Progenitor cell of endocrine pancreas (in vitro differentiated cells): ENCODE data around the gene EPHB3. TPM values are rescaled to one million over a fixed set of nuclear protein-coding genes. Genes with fewer than 3 reads are reported as not detected.

Source experiments
- DNase-seq: peaks from one replicate; pipeline ENCODE4 v3.0.0; 2021; ENCODE audit warnings: low spot score; ENCODE audit not compliant: unreplicated experiment
- H3K27ac Mint-ChIP-seq: 2 replicates; pipeline ENCODE4 v1.8.0; 2021; ENCODE audit warnings: mild to moderate bottlenecking, moderate library complexity, mixed read lengths
- H3K27me3 Mint-ChIP-seq: 2 replicates; pipeline ENCODE4 v1.8.0; 2021; ENCODE audit warnings: mixed read lengths
- H3K36me3 Mint-ChIP-seq: 2 replicates; pipeline ENCODE4 v1.8.0; 2022; ENCODE audit warnings: mixed read lengths; ENCODE audit not compliant: insufficient read depth
- H3K4me1 Mint-ChIP-seq: 2 replicates; pipeline ENCODE4 v1.8.0; 2021; ENCODE audit warnings: low read depth, mixed read lengths
- H3K4me3 Mint-ChIP-seq: 2 replicates; pipeline ENCODE4 v1.8.0; 2021; ENCODE audit warnings: low read depth, mild to moderate bottlenecking, moderate library complexity, mixed read lengths
- H3K9me3 Mint-ChIP-seq: 2 replicates; pipeline ENCODE4 v1.8.0; 2021; ENCODE audit warnings: low read depth, mixed read lengths
- CTCF ChIP-seq: fragments of 200-600 bp; sonication (generic); IDR thresholded peaks from one replicate; pipeline ENCODE4 v1.5.0; 2021; ENCODE audit warnings: antibody characterized with exemption, mild to moderate bottlenecking; ENCODE audit not compliant: unreplicated experiment
- total RNA-seq: library from RNA; stranded (reverse); gene quantifications from 2 replicates; pipeline ENCODE4 v1.2.1, GENCODE V29; 2021

Gene EPHB3
- total RNA-seq, 1 donor from 2014 or later: 11.7 TPM

DNA sequence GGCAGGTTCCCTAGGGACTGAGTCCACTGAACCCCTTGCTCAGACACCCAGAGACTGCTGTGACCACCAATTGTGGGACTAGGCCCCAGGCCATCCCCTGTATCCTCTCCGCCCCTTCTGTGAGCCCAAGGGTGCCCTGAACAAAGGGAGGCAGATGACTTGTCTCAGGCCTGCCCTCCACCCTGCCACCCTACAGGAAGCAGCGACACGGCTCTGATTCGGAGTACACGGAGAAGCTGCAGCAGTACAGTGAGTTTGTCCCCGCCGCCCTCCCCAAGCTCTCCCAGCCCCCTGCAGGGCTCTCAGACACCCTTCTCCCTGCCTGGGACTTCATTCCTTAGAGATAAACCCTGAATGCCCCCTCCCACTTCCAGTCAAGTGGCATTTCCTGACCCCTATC lies 16.6 kb downstream of the EPHB3 start:
- H3K4me1 Mint-ChIP-seq: peaks cover 31% of the 10 kb centered on the region
- H3K9me3 Mint-ChIP-seq: no peaks in the 10 kb centered on the region
- no peak for TF ChIP-seq CTCF
- DNase-seq: no peak
- peaks cover 12% of the 10 kb centered on the region for H3K36me3 Mint-ChIP-seq
- no peak overlapping the region for H3K4me3 Mint-ChIP-seq
- peaks cover 6% of the 10 kb centered on the region for H3K27me3 Mint-ChIP-seq
- H3K27ac Mint-ChIP-seq: peak overlapping the region; percentile 23

DNA sequence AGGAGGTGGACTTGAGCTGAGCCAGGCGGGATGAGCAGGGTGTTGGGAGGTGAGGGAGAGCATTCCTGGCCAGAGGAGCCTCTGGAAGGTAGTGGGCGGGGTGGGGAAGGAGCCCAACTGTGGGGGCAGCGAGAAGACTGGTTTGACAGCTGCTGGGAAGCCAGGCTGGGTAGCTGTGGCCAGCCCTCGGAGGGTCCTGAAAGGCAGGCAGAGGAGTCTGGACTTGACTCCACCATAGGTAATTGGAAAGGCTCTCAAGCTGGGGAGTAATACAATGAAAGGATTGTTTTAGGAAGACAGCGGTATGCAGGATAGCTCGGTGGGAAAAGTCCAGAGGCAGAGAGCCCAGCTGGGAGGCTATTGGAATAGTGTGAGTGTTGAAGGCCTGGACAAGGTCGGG lies 17.2 kb downstream of the EPHB3 start:
- Mint-ChIP-seq H3K9me3 (no peaks in the 10 kb centered on the region), H3K27ac (peak overlapping the region; percentile 23), H3K4me3 (no peak overlapping the region), H3K4me1 (peaks cover 31% of the 10 kb centered on the region), H3K36me3 (peaks cover 12% of the 10 kb centered on the region), H3K27me3 (peaks cover 6% of the 10 kb centered on the region)
- no peak for TF ChIP-seq CTCF
- no peak for DNase-seq

DNA sequence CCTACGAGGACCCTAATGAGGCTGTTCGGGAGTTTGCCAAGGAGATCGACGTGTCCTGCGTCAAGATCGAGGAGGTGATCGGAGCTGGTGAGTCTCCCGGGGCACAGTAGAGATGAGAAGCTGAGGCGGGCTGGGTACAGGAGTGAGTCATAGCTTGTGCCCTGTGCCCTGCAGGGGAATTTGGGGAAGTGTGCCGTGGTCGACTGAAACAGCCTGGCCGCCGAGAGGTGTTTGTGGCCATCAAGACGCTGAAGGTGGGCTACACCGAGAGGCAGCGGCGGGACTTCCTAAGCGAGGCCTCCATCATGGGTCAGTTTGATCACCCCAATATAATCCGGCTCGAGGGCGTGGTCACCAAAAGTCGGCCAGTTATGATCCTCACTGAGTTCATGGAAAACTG lies 17.9 kb downstream of the EPHB3 start:
- no peak for DNase-seq
- no peak overlapping the region for H3K4me3 Mint-ChIP-seq
- peaks cover 12% of the 10 kb centered on the region for H3K36me3 Mint-ChIP-seq
- H3K27me3 Mint-ChIP-seq: peaks cover 10% of the 10 kb centered on the region
- TF ChIP-seq CTCF: no peak
- H3K9me3 Mint-ChIP-seq: no peaks in the 10 kb centered on the region
- no peak overlapping the region for H3K27ac Mint-ChIP-seq
- peaks cover 33% of the 10 kb centered on the region for H3K4me1 Mint-ChIP-seq

DNA sequence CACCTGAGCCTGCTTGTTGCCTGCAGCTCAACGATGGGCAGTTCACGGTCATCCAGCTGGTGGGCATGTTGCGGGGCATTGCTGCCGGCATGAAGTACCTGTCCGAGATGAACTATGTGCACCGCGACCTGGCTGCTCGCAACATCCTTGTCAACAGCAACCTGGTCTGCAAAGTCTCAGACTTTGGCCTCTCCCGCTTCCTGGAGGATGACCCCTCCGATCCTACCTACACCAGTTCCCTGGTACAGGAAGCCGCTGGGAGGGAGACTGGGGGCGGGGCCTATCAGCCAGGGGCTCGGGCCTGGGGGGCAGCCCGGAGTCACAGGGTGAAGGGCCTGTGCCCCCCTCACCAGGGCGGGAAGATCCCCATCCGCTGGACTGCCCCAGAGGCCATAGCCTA lies 18.8 kb downstream of the EPHB3 start:
- no peak for DNase-seq
- Mint-ChIP-seq H3K4me1 (peaks cover 30% of the 10 kb centered on the region), H3K27me3 (peaks cover 19% of the 10 kb centered on the region), H3K36me3 (peaks cover 12% of the 10 kb centered on the region), H3K9me3 (no peaks in the 10 kb centered on the region), H3K4me3 (no peak overlapping the region), H3K27ac (no peak overlapping the region)
- no peak for TF ChIP-seq CTCF

DNA sequence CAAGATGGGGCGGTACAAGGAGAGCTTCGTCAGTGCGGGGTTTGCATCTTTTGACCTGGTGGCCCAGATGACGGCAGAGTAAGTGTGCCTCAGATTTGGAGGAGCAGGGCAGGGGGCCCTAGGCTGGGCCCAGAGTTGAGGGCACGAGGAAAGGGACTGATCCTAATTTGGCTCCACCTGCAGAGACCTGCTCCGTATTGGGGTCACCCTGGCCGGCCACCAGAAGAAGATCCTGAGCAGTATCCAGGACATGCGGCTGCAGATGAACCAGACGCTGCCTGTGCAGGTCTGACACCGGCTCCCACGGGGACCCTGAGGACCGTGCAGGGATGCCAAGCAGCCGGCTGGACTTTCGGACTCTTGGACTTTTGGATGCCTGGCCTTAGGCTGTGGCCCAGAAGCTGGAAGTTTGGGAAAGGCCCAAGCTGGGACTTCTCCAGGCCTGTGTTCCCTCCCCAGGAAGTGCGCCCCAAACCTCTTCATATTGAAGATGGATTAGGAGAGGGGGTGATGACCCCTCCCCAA lies 19.8 kb downstream of the EPHB3 start:
- H3K27me3 Mint-ChIP-seq: peaks cover 24% of the 10 kb centered on the region
- TF ChIP-seq CTCF: no peak
- H3K27ac Mint-ChIP-seq: no peak overlapping the region
- H3K4me1 Mint-ChIP-seq: peaks cover 28% of the 10 kb centered on the region
- peaks cover 11% of the 10 kb centered on the region for H3K36me3 Mint-ChIP-seq
- H3K4me3 Mint-ChIP-seq: no peak overlapping the region
- no peak for DNase-seq
- H3K9me3 Mint-ChIP-seq: no peaks in the 10 kb centered on the region
